ENCODE data around the gene PUS3.

DNA sequence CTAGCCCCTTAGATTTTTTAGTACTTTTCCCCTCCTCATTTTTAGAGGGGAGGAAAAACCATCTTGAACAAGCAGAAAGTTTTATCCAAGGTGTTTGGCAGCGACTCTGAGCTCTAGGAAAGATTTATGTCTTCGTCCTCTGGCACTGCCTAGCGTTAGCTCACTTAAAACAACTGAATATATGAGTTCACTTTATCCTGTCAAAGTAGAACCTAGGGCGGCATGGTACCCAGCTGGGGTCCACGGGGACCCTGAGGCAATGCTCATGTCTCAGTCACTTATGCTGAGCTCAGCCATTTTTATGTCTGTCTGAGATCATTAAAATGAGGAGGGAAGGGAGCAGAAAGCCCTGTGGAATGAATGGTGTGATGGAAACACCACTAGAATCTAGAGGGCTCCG, 28.7 kb upstream of the PUS3 start:
- no peak for TF ChIP-seq MXI1 (conservative IDR thresholded peaks at IDR 0.05; ENCODE audit: poor library complexity, severe bottlenecking)
- TF ChIP-seq, protein P1, sequence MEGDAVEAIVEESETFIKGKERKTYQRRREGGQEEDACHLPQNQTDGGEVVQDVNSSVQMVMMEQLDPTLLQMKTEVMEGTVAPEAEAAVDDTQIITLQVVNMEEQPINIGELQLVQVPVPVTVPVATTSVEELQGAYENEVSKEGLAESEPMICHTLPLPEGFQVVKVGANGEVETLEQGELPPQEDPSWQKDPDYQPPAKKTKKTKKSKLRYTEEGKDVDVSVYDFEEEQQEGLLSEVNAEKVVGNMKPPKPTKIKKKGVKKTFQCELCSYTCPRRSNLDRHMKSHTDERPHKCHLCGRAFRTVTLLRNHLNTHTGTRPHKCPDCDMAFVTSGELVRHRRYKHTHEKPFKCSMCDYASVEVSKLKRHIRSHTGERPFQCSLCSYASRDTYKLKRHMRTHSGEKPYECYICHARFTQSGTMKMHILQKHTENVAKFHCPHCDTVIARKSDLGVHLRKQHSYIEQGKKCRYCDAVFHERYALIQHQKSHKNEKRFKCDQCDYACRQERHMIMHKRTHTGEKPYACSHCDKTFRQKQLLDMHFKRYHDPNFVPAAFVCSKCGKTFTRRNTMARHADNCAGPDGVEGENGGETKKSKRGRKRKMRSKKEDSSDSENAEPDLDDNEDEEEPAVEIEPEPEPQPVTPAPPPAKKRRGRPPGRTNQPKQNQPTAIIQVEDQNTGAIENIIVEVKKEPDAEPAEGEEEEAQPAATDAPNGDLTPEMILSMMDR (IDR thresholded peaks at IDR 0.05; ENCODE audit: poor library complexity, severe bottlenecking) = no peak
- no peak for TF ChIP-seq POLR2AphosphoS5 (IDR thresholded peaks at IDR 0.05)
- no peak for TF ChIP-seq RAD21 (conservative IDR thresholded peaks at IDR 0.05)

Data from neural cell (in vitro differentiated cells).